Measurements from ENCODE around the gene UBTD1.

DNA sequence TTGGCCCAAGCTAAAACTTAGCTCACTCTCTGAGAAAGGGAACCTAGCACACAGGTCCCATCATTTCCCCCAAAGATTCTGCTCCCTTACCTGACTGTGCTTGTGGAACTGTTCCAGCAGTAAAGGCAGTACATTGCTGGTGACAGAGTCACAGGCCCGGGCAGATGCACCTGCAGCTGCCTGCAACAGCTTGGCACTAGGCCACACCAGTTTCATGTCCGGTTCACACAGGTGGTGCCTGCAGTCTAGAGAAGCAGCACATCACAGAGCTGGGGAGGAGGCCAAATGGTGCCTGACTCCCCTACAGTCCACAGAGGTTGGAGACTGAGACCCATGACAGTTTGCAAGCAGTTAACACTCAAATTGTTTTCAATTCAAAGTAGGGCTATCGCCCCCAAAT lies 30.6 kb upstream of the UBTD1 start:
- TF ChIP-seq, protein P1, sequence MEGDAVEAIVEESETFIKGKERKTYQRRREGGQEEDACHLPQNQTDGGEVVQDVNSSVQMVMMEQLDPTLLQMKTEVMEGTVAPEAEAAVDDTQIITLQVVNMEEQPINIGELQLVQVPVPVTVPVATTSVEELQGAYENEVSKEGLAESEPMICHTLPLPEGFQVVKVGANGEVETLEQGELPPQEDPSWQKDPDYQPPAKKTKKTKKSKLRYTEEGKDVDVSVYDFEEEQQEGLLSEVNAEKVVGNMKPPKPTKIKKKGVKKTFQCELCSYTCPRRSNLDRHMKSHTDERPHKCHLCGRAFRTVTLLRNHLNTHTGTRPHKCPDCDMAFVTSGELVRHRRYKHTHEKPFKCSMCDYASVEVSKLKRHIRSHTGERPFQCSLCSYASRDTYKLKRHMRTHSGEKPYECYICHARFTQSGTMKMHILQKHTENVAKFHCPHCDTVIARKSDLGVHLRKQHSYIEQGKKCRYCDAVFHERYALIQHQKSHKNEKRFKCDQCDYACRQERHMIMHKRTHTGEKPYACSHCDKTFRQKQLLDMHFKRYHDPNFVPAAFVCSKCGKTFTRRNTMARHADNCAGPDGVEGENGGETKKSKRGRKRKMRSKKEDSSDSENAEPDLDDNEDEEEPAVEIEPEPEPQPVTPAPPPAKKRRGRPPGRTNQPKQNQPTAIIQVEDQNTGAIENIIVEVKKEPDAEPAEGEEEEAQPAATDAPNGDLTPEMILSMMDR (IDR thresholded peaks at IDR 0.05), result no peak
- TF ChIP-seq ZFX (IDR thresholded peaks at IDR 0.05; ENCODE audit: borderline replicate concordance), result no peak

Measured in 22Rv1 (cell line).